Omental fat pad (tissue), 4 donors: Measurements from ENCODE around the gene HIF3A. TPM values are rescaled to one million over a fixed set of nuclear protein-coding genes. Genes with fewer than 3 reads are reported as not detected.
A peak's percentile ranks its signal among the peaks of the same experiment; 100 is the strongest.
"Not testable (repeated sequence)": the region's sequence is repeated elsewhere in the genome, so short reads cannot be mapped to it uniquely, and the experiment has no call there.

ENCODE experiments used
- ATAC-seq: fragments of 150-250 bp; one replicate; pipeline ENCODE4 v1.9.1; 2016; ENCODE audit warnings: mild to moderate bottlenecking, moderate library complexity; ENCODE audit not compliant: low FRiP score
- DNase-seq: peaks from one replicate; pipeline ENCODE4 v3.0.0-alpha.2; 2019; ENCODE audit warnings: low spot score
- CTCF ChIP-seq, 3 donors: fragments of 450-650 bp; IDR thresholded peaks; one replicate each; pipeline ENCODE4 v1.5.1; 2016 to 2017; ENCODE audit warnings: antibody characterized with exemption in 3 of 3, mild to moderate bottlenecking in 3 of 3, moderate library complexity in 2 of 3
- total RNA-seq, 4 donors: library from RNA; depleted of rRNA; stranded (reverse); fragments of >200 nt; gene quantifications; one replicate each; pipeline ENCODE4 v1.1.0, GENCODE V29; 2016

HIF3A gene
- total RNA-seq, 4 donors from 2014 or later: 10.3 to 201 (median 17.6) TPM

GRCh38 chr19:46371371-46371901 is 74.6 kb downstream of the HIF3A start:
- DNase-seq (no peak), ATAC-seq (no peak)
- no peak for TF ChIP-seq CTCF (IDR thresholded peaks at IDR 0.05)

- DNase-seq (no peak), ATAC-seq (peak; percentile 29)
- no peak for TF ChIP-seq CTCF (IDR thresholded peaks at IDR 0.05)
Observed at GRCh38 chr19:46372901-46373490, 76.2 kb downstream of the HIF3A start.

- DNase-seq (no peak), ATAC-seq (peak; percentile 83)
- TF ChIP-seq CTCF (IDR thresholded peaks at IDR 0.05): no peak
Observed at GRCh38 chr19:46373491-46374359, 76.9 kb downstream of the HIF3A start.

- no peak for TF ChIP-seq CTCF (IDR thresholded peaks at IDR 0.05)
- DNase-seq: no peak
- ATAC-seq: no peak
Observed at GRCh38 chr19:46374536-46375475, 78.0 kb downstream of the HIF3A start.

GRCh38 chr19:46375476-46376067 is 78.7 kb downstream of the HIF3A start:
- not testable (repeated sequence) for DNase-seq, ATAC-seq

GRCh38 chr19:46376241-46377153 is 79.7 kb downstream of the HIF3A start:
- ATAC-seq: no peak
- DNase-seq: no peak
- TF ChIP-seq CTCF (IDR thresholded peaks at IDR 0.05): no peak
